ENCODE results near the gene SELENOK. TPM values are rescaled to one million over a fixed set of nuclear protein-coding genes. Genes with fewer than 3 reads are reported as not detected.

The SELENOK gene
- total and polyA plus RNA-seq, 2 donors, result 31.1 to 86.7 TPM

DNA sequence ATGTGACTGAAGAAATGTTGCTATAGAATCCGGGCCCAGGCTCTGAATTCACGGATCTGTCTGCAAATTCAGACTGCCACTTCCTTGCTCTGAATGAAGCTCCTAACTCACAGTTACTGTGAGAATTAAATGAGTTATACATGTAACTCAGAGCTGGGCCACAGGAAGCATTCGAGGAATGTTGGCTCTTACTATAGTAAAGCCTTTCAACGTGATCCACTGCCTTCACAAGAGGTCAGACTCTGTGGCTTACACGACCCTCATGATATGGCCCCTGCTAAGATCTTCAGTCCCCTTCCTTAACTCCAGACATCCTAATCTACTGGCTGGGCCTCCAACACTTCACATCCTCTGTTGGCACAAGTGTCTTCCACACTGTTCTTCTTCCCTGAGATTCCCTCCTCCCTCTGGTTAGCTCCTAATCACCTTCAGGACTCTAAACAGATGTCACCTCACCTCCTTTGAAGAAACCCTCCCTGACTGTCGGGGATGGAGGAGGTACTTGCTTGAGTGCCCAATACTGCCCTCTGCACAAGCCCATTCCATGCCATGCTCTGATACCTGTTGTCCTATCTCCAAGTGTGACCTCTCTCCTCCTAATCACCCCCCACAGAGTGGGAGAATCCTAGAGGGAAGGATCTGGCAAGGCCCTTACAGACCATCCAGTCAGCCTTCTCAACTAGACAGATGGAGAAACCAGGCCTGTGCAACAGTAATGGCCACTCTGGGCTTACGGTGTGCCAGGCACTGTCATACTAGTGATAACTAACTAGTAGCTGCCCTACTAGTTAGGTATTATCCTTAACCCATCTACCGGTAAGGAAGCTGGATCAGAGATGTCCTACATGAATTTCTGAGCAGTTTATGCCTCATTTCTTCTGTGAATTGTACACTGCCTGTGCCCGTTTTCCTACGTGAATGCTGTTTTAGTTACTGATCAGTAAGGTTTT, 11.0 kb downstream of the SELENOK start:
- DNase-seq (ENCODE audit: low read depth in 6 of 9, low spot score in 9 of 9), result no peak
- Histone ChIP-seq H3K27me3 (ENCODE audit: control insufficient read depth in 2 of 2, insufficient read depth in 1 of 2, low read length in 1 of 2) (no peaks in the 10 kb centered on the region), H3K36me3 (ENCODE audit: control insufficient read depth in 2 of 2, insufficient read depth in 2 of 2, low read length in 1 of 2) (peaks cover 31 to 37% of the 10 kb centered on the region in 2 donors), H3K4me3 (ENCODE audit: low read length in 2 of 2) (peak overlapping the region; percentile 71 to 84), H3K27ac (ENCODE audit: low read depth in 1 of 2, low read length in 1 of 2) (no peak overlapping the region), H3K9me3 (ENCODE audit: control insufficient read depth in 2 of 2, insufficient read depth in 1 of 2, low read length in 1 of 2) (no peaks in the 10 kb centered on the region), H3K4me1 (ENCODE audit: control insufficient read depth in 2 of 2, insufficient read depth in 2 of 2, low read length in 2 of 2) (peaks cover 4 to 7% of the 10 kb centered on the region in 2 donors)
- WGBS, result 94% methylated on average over 10 of the region's 10 CpGs

DNA sequence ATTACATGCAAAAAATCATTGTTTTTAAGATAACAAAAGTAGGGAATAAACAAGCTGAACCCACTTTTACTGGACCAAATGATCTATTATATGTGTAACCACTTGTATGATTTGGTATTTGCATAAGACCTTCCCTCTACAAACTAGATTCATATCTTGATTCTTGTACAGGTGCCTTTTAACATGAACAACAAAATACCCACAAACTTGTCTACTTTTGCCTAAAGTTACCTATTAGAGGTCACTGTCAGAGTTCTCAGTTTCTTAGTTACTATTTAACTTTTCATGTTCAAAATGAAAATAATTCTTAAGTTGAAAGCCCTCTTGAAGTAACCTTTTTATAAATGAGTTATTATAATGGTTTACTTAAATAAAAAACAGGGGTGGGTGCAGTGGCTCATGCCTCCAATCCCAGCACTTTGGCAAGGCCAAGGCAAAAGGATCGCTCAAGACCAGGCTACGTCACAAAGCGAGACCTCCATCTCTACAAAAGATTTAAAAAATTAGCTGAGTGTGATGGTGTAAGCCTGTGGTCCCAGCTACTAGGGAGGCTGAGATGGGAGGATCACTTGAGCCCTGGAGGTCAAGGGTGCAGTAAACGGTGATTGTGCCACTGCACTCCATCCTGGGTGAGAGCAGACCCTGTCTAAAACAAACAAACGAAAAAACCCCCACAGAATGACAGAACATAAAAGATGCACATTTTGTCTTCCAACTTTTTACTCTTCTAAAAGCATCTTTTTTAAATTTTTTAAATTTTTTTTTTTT, 25.7 kb downstream of the SELENOK start:
- Histone ChIP-seq H3K9me3 (ENCODE audit: control insufficient read depth in 2 of 2, insufficient read depth in 1 of 2, low read length in 1 of 2) (no peaks in the 10 kb centered on the region), H3K36me3 (ENCODE audit: control insufficient read depth in 2 of 2, insufficient read depth in 2 of 2, low read length in 1 of 2) (peaks cover 53 to 71% of the 10 kb centered on the region in 2 donors), H3K4me3 (ENCODE audit: low read length in 2 of 2) (no peak overlapping the region), H3K4me1 (ENCODE audit: control insufficient read depth in 2 of 2, insufficient read depth in 2 of 2, low read length in 2 of 2) (no peaks in the 10 kb centered on the region), H3K27ac (ENCODE audit: low read depth in 1 of 2, low read length in 1 of 2) (no peak overlapping the region), H3K27me3 (ENCODE audit: control insufficient read depth in 2 of 2, insufficient read depth in 1 of 2, low read length in 1 of 2) (no peaks in the 10 kb centered on the region)
- 98% methylated on average over 5 of the region's 5 CpGs for WGBS
- no peak for DNase-seq (ENCODE audit: low read depth in 6 of 9, low spot score in 9 of 9)

DNA sequence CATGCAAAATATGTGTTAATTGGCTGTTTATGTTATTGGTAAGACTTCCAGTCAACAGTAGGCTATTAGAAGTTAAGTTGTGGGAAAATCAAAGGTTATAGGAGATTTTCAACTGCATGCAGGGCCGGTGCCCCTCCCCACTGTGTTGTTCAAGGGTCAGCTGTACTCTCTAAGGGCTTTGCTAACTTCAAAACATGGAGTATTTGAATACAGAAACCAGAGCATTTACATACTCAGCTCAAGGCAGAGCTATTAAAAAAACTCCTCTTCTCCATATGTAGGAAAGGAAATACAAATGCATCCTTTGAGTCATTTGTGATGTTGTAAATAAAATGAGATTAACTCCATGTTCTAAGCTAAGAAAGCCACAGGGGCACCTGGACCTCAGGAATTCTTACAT, 28.5 kb downstream of the SELENOK start:
- no peak for DNase-seq (ENCODE audit: low read depth in 6 of 9, low spot score in 9 of 9)
- Histone ChIP-seq H3K4me1 (ENCODE audit: control insufficient read depth in 2 of 2, insufficient read depth in 2 of 2, low read length in 2 of 2) (no peaks in the 10 kb centered on the region), H3K27me3 (ENCODE audit: control insufficient read depth in 2 of 2, insufficient read depth in 1 of 2, low read length in 1 of 2) (no peaks in the 10 kb centered on the region), H3K36me3 (ENCODE audit: control insufficient read depth in 2 of 2, insufficient read depth in 2 of 2, low read length in 1 of 2) (peaks cover 37 to 49% of the 10 kb centered on the region in 2 donors), H3K9me3 (ENCODE audit: control insufficient read depth in 2 of 2, insufficient read depth in 1 of 2, low read length in 1 of 2) (no peaks in the 10 kb centered on the region), H3K27ac (ENCODE audit: low read depth in 1 of 2, low read length in 1 of 2) (no peak overlapping the region), H3K4me3 (ENCODE audit: low read length in 2 of 2) (no peak overlapping the region)
- 96% methylated on average over 1 of the region's 1 CpG for WGBS

DNA sequence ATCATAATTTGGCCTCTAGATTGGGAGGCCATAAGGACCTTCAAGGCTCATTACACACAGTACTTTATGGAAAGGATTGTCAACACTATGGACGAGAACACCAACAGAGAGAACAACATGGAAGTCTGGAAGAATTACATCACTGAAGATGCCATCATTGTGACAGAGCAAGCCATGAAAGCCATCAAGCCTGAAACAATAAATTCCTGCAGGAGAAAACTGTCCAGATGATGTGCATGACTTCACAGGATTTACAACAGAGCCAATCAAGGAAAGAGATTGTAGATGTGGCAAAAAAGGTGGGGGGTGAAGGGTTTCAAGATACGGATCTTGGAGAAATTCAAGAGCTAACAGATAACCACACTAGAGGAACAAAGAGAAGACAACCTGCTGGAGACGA, 29.4 kb downstream of the SELENOK start:
- WGBS, result 95% methylated on average over 3 of the region's 3 CpGs
- no peaks in the 10 kb centered on the region for H3K27me3 ChIP-seq (ENCODE audit: control insufficient read depth in 2 of 2, insufficient read depth in 1 of 2, low read length in 1 of 2)
- no peaks in the 10 kb centered on the region for H3K4me1 ChIP-seq (ENCODE audit: control insufficient read depth in 2 of 2, insufficient read depth in 2 of 2, low read length in 2 of 2)
- DNase-seq (ENCODE audit: low read depth in 6 of 9, low spot score in 9 of 9), result no peak
- H3K36me3 ChIP-seq (ENCODE audit: control insufficient read depth in 2 of 2, insufficient read depth in 2 of 2, low read length in 1 of 2), result peaks cover 32 to 42% of the 10 kb centered on the region in 2 donors
- H3K4me3 ChIP-seq (ENCODE audit: low read length in 2 of 2), result no peak overlapping the region
- H3K27ac ChIP-seq (ENCODE audit: low read depth in 1 of 2, low read length in 1 of 2), result no peak overlapping the region
- no peaks in the 10 kb centered on the region for H3K9me3 ChIP-seq (ENCODE audit: control insufficient read depth in 2 of 2, insufficient read depth in 1 of 2, low read length in 1 of 2)

DNA sequence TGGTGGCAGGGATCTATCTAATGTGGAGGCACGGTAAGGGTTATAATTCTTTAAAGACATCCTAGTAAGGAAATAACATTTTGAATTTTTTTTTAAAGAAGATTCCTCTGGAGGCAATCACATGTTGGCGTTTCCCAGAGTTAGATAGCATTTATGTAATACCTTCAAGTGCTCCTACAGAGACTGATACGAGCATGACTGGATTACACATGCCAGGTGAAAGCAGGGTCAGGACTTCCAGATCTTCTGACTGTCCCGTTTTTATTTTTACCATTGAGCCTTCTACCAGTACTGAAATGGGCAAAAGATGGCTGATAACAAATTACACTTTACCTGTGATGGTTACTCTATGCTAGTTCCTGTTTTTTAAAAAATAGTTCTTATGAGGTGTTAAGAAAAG, 31.5 kb downstream of the SELENOK start:
- Histone ChIP-seq H3K4me1 (ENCODE audit: control insufficient read depth in 2 of 2, insufficient read depth in 2 of 2, low read length in 2 of 2) (no peaks in the 10 kb centered on the region), H3K4me3 (ENCODE audit: low read length in 2 of 2) (no peak overlapping the region), H3K9me3 (ENCODE audit: control insufficient read depth in 2 of 2, insufficient read depth in 1 of 2, low read length in 1 of 2) (no peaks in the 10 kb centered on the region), H3K27me3 (ENCODE audit: control insufficient read depth in 2 of 2, insufficient read depth in 1 of 2, low read length in 1 of 2) (no peaks in the 10 kb centered on the region), H3K36me3 (ENCODE audit: control insufficient read depth in 2 of 2, insufficient read depth in 2 of 2, low read length in 1 of 2) (peaks cover 32 to 35% of the 10 kb centered on the region in 2 donors), H3K27ac (ENCODE audit: low read depth in 1 of 2, low read length in 1 of 2) (no peak overlapping the region)
- no peak for DNase-seq (ENCODE audit: low read depth in 6 of 9, low spot score in 9 of 9)
- WGBS, result 97% methylated on average over 4 of the region's 4 CpGs

DNA sequence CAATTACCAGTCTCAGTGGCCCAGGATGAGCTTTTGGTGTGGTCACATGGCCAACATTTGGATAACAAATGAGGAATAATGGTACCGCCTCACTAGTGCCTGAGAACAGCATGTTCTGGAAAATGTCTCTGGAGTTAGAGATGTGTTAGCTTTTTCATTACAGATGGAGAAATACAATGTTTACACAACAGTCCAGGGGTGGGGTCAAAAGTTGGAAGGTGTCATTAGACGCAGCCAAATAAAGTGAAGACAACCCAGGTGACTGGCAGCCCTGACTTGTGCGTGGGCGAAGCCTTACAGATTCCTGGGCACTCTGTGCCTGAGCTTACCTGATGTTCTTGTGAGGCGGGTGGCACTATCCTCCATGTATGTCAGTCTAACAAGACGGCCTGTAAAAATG, 32.5 kb downstream of the SELENOK start:
- DNase-seq (ENCODE audit: low read depth in 6 of 9, low spot score in 9 of 9), result no peak
- Histone ChIP-seq H3K27ac (ENCODE audit: low read depth in 1 of 2, low read length in 1 of 2) (no peak overlapping the region), H3K4me1 (ENCODE audit: control insufficient read depth in 2 of 2, insufficient read depth in 2 of 2, low read length in 2 of 2) (no peaks in the 10 kb centered on the region), H3K27me3 (ENCODE audit: control insufficient read depth in 2 of 2, insufficient read depth in 1 of 2, low read length in 1 of 2) (no peaks in the 10 kb centered on the region), H3K9me3 (ENCODE audit: control insufficient read depth in 2 of 2, insufficient read depth in 1 of 2, low read length in 1 of 2) (no peaks in the 10 kb centered on the region), H3K4me3 (ENCODE audit: low read length in 2 of 2) (no peak overlapping the region), H3K36me3 (ENCODE audit: control insufficient read depth in 2 of 2, insufficient read depth in 2 of 2, low read length in 1 of 2) (peaks cover 22 to 27% of the 10 kb centered on the region in 2 donors)
- WGBS, result 99% methylated on average over 6 of the region's 6 CpGs

DNA sequence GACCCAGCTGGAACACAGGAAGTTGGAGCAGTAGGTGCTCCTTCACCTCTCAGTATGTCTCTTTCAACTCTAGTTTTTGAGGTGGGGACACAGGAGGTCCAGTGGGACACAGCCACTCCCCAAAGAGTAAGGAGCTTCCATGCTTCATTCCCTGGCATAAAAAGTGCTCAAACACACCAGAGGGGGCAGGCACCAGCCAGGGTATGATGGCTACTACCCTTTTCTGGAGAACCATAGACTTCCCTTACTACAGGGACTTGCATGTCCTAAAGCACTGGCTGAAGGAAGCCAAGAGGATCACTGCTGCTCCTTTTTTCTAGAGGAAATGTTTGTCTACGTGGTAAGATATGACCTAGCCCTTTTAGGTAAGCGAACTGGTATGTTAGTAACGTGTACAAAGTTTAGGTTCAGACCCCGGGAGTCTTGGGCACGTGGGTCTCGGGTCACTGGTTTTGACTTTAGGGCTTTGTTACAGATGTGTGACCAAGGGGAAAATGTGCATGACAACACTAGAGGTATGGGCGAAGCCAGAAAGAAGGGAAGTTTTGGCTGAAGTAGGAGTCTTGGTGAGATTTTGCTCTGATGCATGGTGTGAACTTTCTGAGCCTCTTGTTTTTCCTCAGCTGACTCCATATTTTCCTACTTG, 33.4 kb downstream of the SELENOK start:
- Histone ChIP-seq H3K4me1 (ENCODE audit: control insufficient read depth in 2 of 2, insufficient read depth in 2 of 2, low read length in 2 of 2) (no peaks in the 10 kb centered on the region), H3K27me3 (ENCODE audit: control insufficient read depth in 2 of 2, insufficient read depth in 1 of 2, low read length in 1 of 2) (no peaks in the 10 kb centered on the region), H3K27ac (ENCODE audit: low read depth in 1 of 2, low read length in 1 of 2) (no peak overlapping the region), H3K9me3 (ENCODE audit: control insufficient read depth in 2 of 2, insufficient read depth in 1 of 2, low read length in 1 of 2) (no peaks in the 10 kb centered on the region), H3K4me3 (ENCODE audit: low read length in 2 of 2) (no peak overlapping the region), H3K36me3 (ENCODE audit: control insufficient read depth in 2 of 2, insufficient read depth in 2 of 2, low read length in 1 of 2) (peaks cover 16 to 19% of the 10 kb centered on the region in 2 donors)
- no peak for DNase-seq (ENCODE audit: low read depth in 6 of 9, low spot score in 9 of 9)
- WGBS, result 89% methylated on average over 7 of the region's 7 CpGs

DNA sequence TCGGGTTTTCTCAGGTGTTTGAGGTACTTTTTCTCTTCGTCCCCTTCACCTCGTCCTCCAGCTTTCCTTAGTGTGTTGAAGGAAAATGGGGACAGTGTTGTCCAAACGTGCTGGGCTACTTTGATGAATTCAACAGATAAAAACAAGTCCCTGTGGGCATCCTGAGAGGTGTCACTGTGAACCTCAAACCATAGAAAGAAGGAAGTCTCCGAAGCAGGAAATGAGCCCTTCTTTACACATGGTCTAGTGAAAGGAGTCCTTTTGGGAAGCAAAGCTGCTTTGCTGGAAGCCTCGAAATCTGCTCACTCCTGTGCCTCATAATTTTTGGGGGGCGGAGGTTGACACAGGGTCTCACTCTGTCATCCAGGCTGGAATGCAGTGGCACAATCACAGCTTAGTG, 34.7 kb downstream of the SELENOK start:
- H3K27ac ChIP-seq (ENCODE audit: low read depth in 1 of 2, low read length in 1 of 2), result no peak overlapping the region
- DNase-seq (ENCODE audit: low read depth in 6 of 9, low spot score in 9 of 9), result no peak
- no peaks in the 10 kb centered on the region for H3K27me3 ChIP-seq (ENCODE audit: control insufficient read depth in 2 of 2, insufficient read depth in 1 of 2, low read length in 1 of 2)
- no peaks in the 10 kb centered on the region for H3K9me3 ChIP-seq (ENCODE audit: control insufficient read depth in 2 of 2, insufficient read depth in 1 of 2, low read length in 1 of 2)
- 51% methylated on average over 7 of the region's 7 CpGs for WGBS
- H3K4me1 ChIP-seq (ENCODE audit: control insufficient read depth in 2 of 2, insufficient read depth in 2 of 2, low read length in 2 of 2), result no peaks in the 10 kb centered on the region
- no peak overlapping the region for H3K4me3 ChIP-seq (ENCODE audit: low read length in 2 of 2)
- peaks cover 9 to 10% of the 10 kb centered on the region in 2 donors for H3K36me3 ChIP-seq (ENCODE audit: control insufficient read depth in 2 of 2, insufficient read depth in 2 of 2, low read length in 1 of 2)

GRCh38 chr3:53850895-53851294, 40.8 kb downstream of the SELENOK start:
- 91% methylated on average over 5 of the region's 5 CpGs for WGBS
- Histone ChIP-seq H3K4me1 (ENCODE audit: control insufficient read depth in 2 of 2, insufficient read depth in 2 of 2, low read length in 2 of 2) (no peaks in the 10 kb centered on the region), H3K36me3 (ENCODE audit: control insufficient read depth in 2 of 2, insufficient read depth in 2 of 2, low read length in 1 of 2) (no peaks in the 10 kb centered on the region), H3K27me3 (ENCODE audit: control insufficient read depth in 2 of 2, insufficient read depth in 1 of 2, low read length in 1 of 2) (peaks cover 19 to 33% of the 10 kb centered on the region in 2 donors), H3K27ac (ENCODE audit: low read depth in 1 of 2, low read length in 1 of 2) (no peak overlapping the region), H3K9me3 (ENCODE audit: control insufficient read depth in 2 of 2, insufficient read depth in 1 of 2, low read length in 1 of 2) (no peaks in the 10 kb centered on the region), H3K4me3 (ENCODE audit: low read length in 2 of 2) (no peak overlapping the region)
- no peak for DNase-seq (ENCODE audit: low read depth in 6 of 9, low spot score in 9 of 9)

All from thymus (tissue), 11 donors.